HL-60/S4 treated with retinoic acid at 250 ng/mL for 4 days and 3 days (cell line): Measurements from ENCODE around the gene GTF2E1.
"Not testable (repeated sequence)": the region's sequence is repeated elsewhere in the genome, so short reads cannot be mapped to it uniquely, and the experiment has no call there.

Experiments used
- in situ Hi-C: fragments of 300-500 bp; cut with MboI; formaldehyde crosslinking; loops from 2 replicates; pipeline ENCODE4 v1.7.0; 2022; ENCODE audit warnings: low sequenced_read_pairs

GTF2E1 gene

GRCh38 chr3:120753810-120754209 is 11.3 kb downstream of the GTF2E1 start:
- in situ Hi-C loops: no loop called here

- in situ Hi-C loops: no loop called here
Measured at GRCh38 chr3:120756061-120756460, 13.5 kb downstream of the GTF2E1 start.

GRCh38 chr3:120758551-120758950 is 16.0 kb downstream of the GTF2E1 start:
- in situ Hi-C loops: not testable (repeated sequence)

GRCh38 chr3:120762615-120763014 is 20.1 kb downstream of the GTF2E1 start:
- in situ Hi-C loops: no loop called here

GRCh38 chr3:120763601-120764000 is 21.1 kb downstream of the GTF2E1 start:
- in situ Hi-C loops: no loop called here

GRCh38 chr3:120764206-120764605 is 21.7 kb downstream of the GTF2E1 start:
- in situ Hi-C loops: no loop called here

GRCh38 chr3:120765830-120766493 is 23.4 kb downstream of the GTF2E1 start:
- in situ Hi-C loops: no loop called here

- in situ Hi-C loops: no loop called here
Measured at GRCh38 chr3:120766576-120766975, 24.0 kb downstream of the GTF2E1 start.

- in situ Hi-C loops: no loop called here
Measured at GRCh38 chr3:120767106-120767505, 24.6 kb downstream of the GTF2E1 start.

- in situ Hi-C loops: no loop called here
Measured at GRCh38 chr3:120769436-120769835, 26.9 kb downstream of the GTF2E1 start.

- in situ Hi-C loops: no loop called here
Measured at GRCh38 chr3:120770891-120771290, 28.3 kb downstream of the GTF2E1 start.

- in situ Hi-C loops: no loop called here
Measured at GRCh38 chr3:120772081-120772480, 29.5 kb downstream of the GTF2E1 start.

- in situ Hi-C loops: no loop called here
Measured at GRCh38 chr3:120773932-120774331, 31.4 kb downstream of the GTF2E1 start.

- in situ Hi-C loops: loop anchor here (25.0 kb wide), 1 partner anchor 213 kb away; no protein-coding TSS in a partner anchor
Measured at GRCh38 chr3:120775411-120775810, 32.9 kb downstream of the GTF2E1 start.

GRCh38 chr3:120778776-120779175 is 36.2 kb downstream of the GTF2E1 start:
- in situ Hi-C loops: loop anchor here (25.0 kb wide), 1 partner anchor 216 kb away; no protein-coding TSS in a partner anchor

GRCh38 chr3:120780977-120781376 is 38.4 kb downstream of the GTF2E1 start:
- in situ Hi-C loops: loop anchor here (25.0 kb wide), 1 partner anchor 219 kb away; no protein-coding TSS in a partner anchor

- in situ Hi-C loops: loop anchor here (25.0 kb wide), 1 partner anchor 224 kb away; no protein-coding TSS in a partner anchor
Measured at GRCh38 chr3:120785832-120786231, 43.3 kb downstream of the GTF2E1 start.

GRCh38 chr3:120791010-120791409 is 48.5 kb downstream of the GTF2E1 start:
- in situ Hi-C loops: loop anchor here (25.0 kb wide), 1 partner anchor 229 kb away; no protein-coding TSS in a partner anchor

- in situ Hi-C loops: loop anchor here (25.0 kb wide), 1 partner anchor 230 kb away; no protein-coding TSS in a partner anchor
Measured at GRCh38 chr3:120791913-120792312, 49.4 kb downstream of the GTF2E1 start.

GRCh38 chr3:120793601-120794000 is 51.1 kb downstream of the GTF2E1 start:
- in situ Hi-C loops: loop anchor here (25.0 kb wide), 1 partner anchor 231 kb away; no protein-coding TSS in a partner anchor

GRCh38 chr3:120795017-120795648 is 52.6 kb downstream of the GTF2E1 start:
- in situ Hi-C loops: loop anchor here (25.0 kb wide), 1 partner anchor 233 kb away; no protein-coding TSS in a partner anchor

GRCh38 chr3:120795959-120796358 is 53.4 kb downstream of the GTF2E1 start:
- in situ Hi-C loops: loop anchor here (25.0 kb wide), 1 partner anchor 234 kb away; no protein-coding TSS in a partner anchor
